ENCODE results near the gene BNIP3.

- no peak for TF ChIP-seq GATA2 (IDR thresholded peaks at IDR 0.05; ENCODE audit: low read depth, low read length)
- TF ChIP-seq GATA3 (IDR thresholded peaks at IDR 0.05; ENCODE audit: low read depth, low read length) = no peak
Measured at GRCh38 chr10:132011445-132011844, 29.7 kb upstream of the BNIP3 start.

Data from SH-SY5Y (cell line).